22Rv1 (cell line): ENCODE measurements around the gene CEP120.
A peak's percentile ranks its signal among the peaks of the same experiment; 100 is the strongest.
"Not testable (repeated sequence)": the region's sequence is repeated elsewhere in the genome, so short reads cannot be mapped to it uniquely, and the experiment has no call there.

Experiments used
- H3K27ac ChIP-seq: fragments of 450-650 bp; 2 replicates; pipeline ENCODE4 v1.5.1; 2017
- ZFX ChIP-seq: fragments of 450-650 bp; IDR thresholded peaks from 2 replicates; pipeline ENCODE4 v1.6.1; 2017; ENCODE audit warnings: antibody characterized with exemption, borderline replicate concordance
- TF ChIP-seq, protein P1 (sequence below): fragments of 450-650 bp; IDR thresholded peaks from 2 replicates; pipeline ENCODE4 v1.5.1; 2017; ENCODE audit warnings: mild to moderate bottlenecking

Gene CEP120

DNA sequence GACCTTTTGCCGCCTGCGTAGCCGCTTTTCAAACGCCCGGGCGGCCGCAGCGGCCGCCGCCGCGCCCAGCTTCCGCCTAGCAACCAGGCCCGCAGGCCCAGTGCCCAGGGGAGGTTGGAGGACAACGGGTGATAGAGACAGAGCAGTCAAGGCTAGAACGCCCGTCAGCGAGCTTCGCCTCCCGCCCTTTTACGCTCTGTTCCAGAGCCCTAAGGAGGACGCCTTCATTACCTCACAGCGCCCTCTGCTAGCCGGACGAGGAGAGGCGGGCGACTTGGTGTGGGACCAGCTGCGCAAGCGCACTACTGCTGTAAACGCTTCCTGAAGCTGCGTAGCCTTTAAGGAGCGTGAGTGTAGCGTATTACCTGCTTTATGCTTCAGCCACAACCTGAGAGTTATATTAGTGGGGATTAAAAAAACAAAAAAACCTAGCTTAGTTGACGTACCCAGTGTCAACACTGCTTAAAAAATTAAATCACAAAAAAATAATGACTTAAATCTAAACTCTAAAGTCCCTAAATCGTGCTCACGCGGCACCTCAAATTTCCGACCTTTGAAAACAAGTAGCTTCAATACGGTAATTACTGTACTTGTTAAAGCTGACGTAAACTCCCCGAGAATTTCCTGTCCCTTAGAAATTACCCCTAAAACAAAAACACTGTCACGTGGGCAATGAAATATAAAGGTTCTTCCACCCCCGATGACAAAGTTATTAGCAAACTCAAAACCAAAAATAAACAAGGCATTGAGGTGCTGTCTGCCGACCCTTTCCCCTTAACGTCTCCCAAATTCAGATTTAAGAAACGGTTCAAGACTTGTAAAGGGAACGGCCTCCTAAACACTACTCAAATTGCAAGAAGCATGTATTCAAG is at the start of gene CEP120:
Gene CEP120, minus strand, starts transcription at position 126 of the 872 bp plus-strand sequence. CDS start 405 bp downstream, outside the sequence.
- peak within 1 kb of the TSS; percentile 71 for H3K27ac ChIP-seq
- TF ChIP-seq, protein P1, sequence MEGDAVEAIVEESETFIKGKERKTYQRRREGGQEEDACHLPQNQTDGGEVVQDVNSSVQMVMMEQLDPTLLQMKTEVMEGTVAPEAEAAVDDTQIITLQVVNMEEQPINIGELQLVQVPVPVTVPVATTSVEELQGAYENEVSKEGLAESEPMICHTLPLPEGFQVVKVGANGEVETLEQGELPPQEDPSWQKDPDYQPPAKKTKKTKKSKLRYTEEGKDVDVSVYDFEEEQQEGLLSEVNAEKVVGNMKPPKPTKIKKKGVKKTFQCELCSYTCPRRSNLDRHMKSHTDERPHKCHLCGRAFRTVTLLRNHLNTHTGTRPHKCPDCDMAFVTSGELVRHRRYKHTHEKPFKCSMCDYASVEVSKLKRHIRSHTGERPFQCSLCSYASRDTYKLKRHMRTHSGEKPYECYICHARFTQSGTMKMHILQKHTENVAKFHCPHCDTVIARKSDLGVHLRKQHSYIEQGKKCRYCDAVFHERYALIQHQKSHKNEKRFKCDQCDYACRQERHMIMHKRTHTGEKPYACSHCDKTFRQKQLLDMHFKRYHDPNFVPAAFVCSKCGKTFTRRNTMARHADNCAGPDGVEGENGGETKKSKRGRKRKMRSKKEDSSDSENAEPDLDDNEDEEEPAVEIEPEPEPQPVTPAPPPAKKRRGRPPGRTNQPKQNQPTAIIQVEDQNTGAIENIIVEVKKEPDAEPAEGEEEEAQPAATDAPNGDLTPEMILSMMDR, result peak; percentile 90
- TF ChIP-seq ZFX, result no peak

GRCh38 chr5:123472150-123472924 is 49.1 kb upstream of the CEP120 start:
- TF ChIP-seq, protein P1, result no peak
- no peak for TF ChIP-seq ZFX
- H3K27ac ChIP-seq, result no peak overlapping the region

- TF ChIP-seq, protein P1, result no peak
- no peak for TF ChIP-seq ZFX
- no peak overlapping the region for H3K27ac ChIP-seq
Observed at GRCh38 chr5:123471385-123471784, 48.2 kb upstream of the CEP120 start.

GRCh38 chr5:123466839-123467238 is 43.6 kb upstream of the CEP120 start:
- not testable (repeated sequence) for H3K27ac ChIP-seq

- H3K27ac ChIP-seq, result no peak overlapping the region; the same call in 1 of the 2 replicates
- no peak for TF ChIP-seq ZFX
- TF ChIP-seq, protein P1, result no peak
Observed at GRCh38 chr5:123460296-123460729, 37.1 kb upstream of the CEP120 start.

GRCh38 chr5:123458994-123459393 is 35.8 kb upstream of the CEP120 start:
- H3K27ac ChIP-seq, result not testable (repeated sequence)

- H3K27ac ChIP-seq, result no peak overlapping the region
Observed at GRCh38 chr5:123456242-123456641, 33.0 kb upstream of the CEP120 start.

More at GRCh38 chr5:123456242-123456641, 33.0 kb upstream of the CEP120 start:
- TF ChIP-seq, protein P1, result no peak
- no peak for TF ChIP-seq ZFX
